ENCODE data around the gene BLID.

- TF ChIP-seq CTCF (conservative IDR thresholded peaks at IDR 0.05) (no peak), EZH2 (IDR thresholded peaks at IDR 0.05; ENCODE audit: low read depth) (no peak)
Observed at GRCh38 chr11:122102426-122102825, 13.6 kb downstream of the BLID start.

Data from PC-9 (cell line).